ENCODE data around the gene CFAP70.

CFAP70 gene

GRCh38 chr10:73386583-73386982 is 27.9 kb upstream of the CFAP70 start:
- H3K4me1 ChIP-seq = no peaks in the 10 kb centered on the region
- H3K4me3 ChIP-seq = no peak overlapping the region
- H3K9me3 ChIP-seq = no peaks in the 10 kb centered on the region
- no peak for TF ChIP-seq CTCF (IDR thresholded peaks at IDR 0.05)
- peaks cover 74 to 96% (median 83%) of the 10 kb centered on the region in 3 donors for H3K36me3 ChIP-seq
- no peak overlapping the region for H3K27ac ChIP-seq
- intact Hi-C loops (cut with DNase I; ENCODE audit: low total_unique reads) = no loop called here
- DNase-seq = no peak
- H3K27me3 ChIP-seq = no peaks in the 10 kb centered on the region

- intact Hi-C loops (cut with DNase I; ENCODE audit: low total_unique reads) = no loop called here
- Histone ChIP-seq H3K27ac (no peak overlapping the region), H3K9me3 (no peaks in the 10 kb centered on the region), H3K4me3 (no peak overlapping the region), H3K4me1 (no peaks in the 10 kb centered on the region), H3K36me3 (peaks cover 74 to 91% (median 86%) of the 10 kb centered on the region in 3 donors), H3K27me3 (no peaks in the 10 kb centered on the region)
- TF ChIP-seq CTCF (IDR thresholded peaks at IDR 0.05) = no peak
- no peak for DNase-seq
Measured at GRCh38 chr10:73379064-73379748, 20.5 kb upstream of the CFAP70 start.

- H3K4me3 ChIP-seq = no peak overlapping the region
- intact Hi-C loops (cut with DNase I; ENCODE audit: low total_unique reads) = no loop called here
- no peaks in the 10 kb centered on the region for H3K4me1 ChIP-seq
- H3K9me3 ChIP-seq = no peaks in the 10 kb centered on the region
- H3K27me3 ChIP-seq = no peaks in the 10 kb centered on the region
- no peak for DNase-seq
- TF ChIP-seq CTCF (IDR thresholded peaks at IDR 0.05) = no peak
- H3K36me3 ChIP-seq = peaks cover 61 to 83% (median 81%) of the 10 kb centered on the region in 3 donors
- H3K27ac ChIP-seq = no peak overlapping the region
Measured at GRCh38 chr10:73376679-73377078, 18.0 kb upstream of the CFAP70 start.

- H3K36me3 ChIP-seq = peaks cover 21 to 94% (median 49%) of the 10 kb centered on the region in 3 donors
- DNase-seq = no peak
- no peak overlapping the region for H3K27ac ChIP-seq
- H3K4me1 ChIP-seq = no peaks in the 10 kb centered on the region
- no peak overlapping the region for H3K4me3 ChIP-seq
- no peaks in the 10 kb centered on the region for H3K9me3 ChIP-seq
- intact Hi-C loops (cut with DNase I; ENCODE audit: low total_unique reads) = no loop called here
- TF ChIP-seq CTCF (IDR thresholded peaks at IDR 0.05) = no peak
- H3K27me3 ChIP-seq = no peaks in the 10 kb centered on the region
Measured at GRCh38 chr10:73368238-73368637, 9.6 kb upstream of the CFAP70 start.

- no peaks in the 10 kb centered on the region for H3K27me3 ChIP-seq
- no peaks in the 10 kb centered on the region for H3K9me3 ChIP-seq
- DNase-seq = no peak
- intact Hi-C loops (cut with DNase I; ENCODE audit: low total_unique reads) = no loop called here
- TF ChIP-seq CTCF (IDR thresholded peaks at IDR 0.05) = no peak
- H3K4me1 ChIP-seq = no peaks in the 10 kb centered on the region
- no peak overlapping the region for H3K27ac ChIP-seq
- peaks cover 13 to 78% (median 40%) of the 10 kb centered on the region in 3 donors for H3K36me3 ChIP-seq
- H3K4me3 ChIP-seq = no peak overlapping the region
Measured at GRCh38 chr10:73366381-73367298, 8.0 kb upstream of the CFAP70 start.
